CD8-positive, alpha-beta memory T cell (primary cell): Measurements from ENCODE around the gene C3orf20. TPM values are rescaled to one million over a fixed set of nuclear protein-coding genes. Genes with fewer than 3 reads are reported as not detected.

Experiments used
- CTCF ChIA-PET: fragments of 350-600 bp; sonication (Branson Sonifier 250); formaldehyde crosslinking; loops from one replicate; lab custom pipeline; 2021; ENCODE audit warnings: antibody characterized with exemption; lab: Charles Lee
- POLR2A ChIA-PET: fragments of 350-600 bp; sonication (Branson Sonifier 250); formaldehyde crosslinking; loops from one replicate; lab custom pipeline; 2021; ENCODE audit warnings: antibody characterized with exemption; lab: Charles Lee
- DNase-seq, 5 donors: peaks; one replicate each; pipeline versions ENCODE4 v3.0.0 to v3.0.0-alpha.2; 2020 to 2022; ENCODE audit warnings: mixed read lengths in 1 of 5
- H3K27ac ChIP-seq: one replicate; pipeline ENCODE4 v1.7.0; 2013; ENCODE audit warnings: low read depth, mild to moderate bottlenecking, low read length, moderate library complexity
- H3K27me3 ChIP-seq: 2 replicates; pipeline ENCODE4 v1.7.0; 2013; ENCODE audit warnings: low read length, mild to moderate bottlenecking; ENCODE audit not compliant: insufficient read depth, poor library complexity, severe bottlenecking
- H3K36me3 ChIP-seq: 2 replicates; pipeline ENCODE4 v1.7.0; 2013; ENCODE audit warnings: mild to moderate bottlenecking, low read length, moderate library complexity; ENCODE audit not compliant: insufficient read depth
- H3K4me1 ChIP-seq: 2 replicates; pipeline ENCODE4 v1.7.0; 2013; ENCODE audit warnings: mild to moderate bottlenecking, low read length, moderate library complexity; ENCODE audit not compliant: insufficient read depth
- H3K4me3 ChIP-seq: 2 replicates; pipeline ENCODE4 v1.7.0; 2013; ENCODE audit warnings: mild to moderate bottlenecking, low read length
- H3K9me3 ChIP-seq: 2 replicates; pipeline ENCODE4 v1.7.0; 2013; ENCODE audit warnings: mild to moderate bottlenecking, low read length
- H3K27ac Mint-ChIP-seq, 8 donors: one replicate each; pipeline ENCODE4 v1.8.0; 2020 to 2021; ENCODE audit warnings: mixed read lengths in 8 of 8, mild to moderate bottlenecking in 6 of 8, inconsistent platforms in 3 of 8, moderate library complexity in 3 of 8
- H3K27me3 Mint-ChIP-seq, 2 donors: one replicate each; pipeline ENCODE4 v1.8.0; 2020 to 2021; ENCODE audit warnings: mixed read lengths in 2 of 2, mild to moderate bottlenecking in 1 of 2, moderate library complexity in 1 of 2
- H3K36me3 Mint-ChIP-seq, 3 donors: one replicate each; pipeline ENCODE4 v1.8.0; 2020 to 2021; ENCODE audit warnings: mixed read lengths in 3 of 3, inconsistent platforms in 1 of 3, mild to moderate bottlenecking in 1 of 3
- H3K4me1 Mint-ChIP-seq, 3 donors: one replicate each; pipeline ENCODE4 v1.8.0; 2020 to 2021; ENCODE audit warnings: mixed read lengths in 3 of 3, inconsistent platforms in 1 of 3, mild to moderate bottlenecking in 1 of 3
- H3K4me3 Mint-ChIP-seq, 7 donors: one replicate each; pipeline ENCODE4 v1.8.0; 2020 to 2021; ENCODE audit warnings: mixed read lengths in 7 of 7, mild to moderate bottlenecking in 6 of 7, moderate library complexity in 4 of 7, inconsistent platforms in 2 of 7
- H3K9me3 Mint-ChIP-seq, 5 donors: one replicate each; pipeline ENCODE4 v1.8.0; 2020 to 2022; ENCODE audit warnings: mixed read lengths in 5 of 5, mild to moderate bottlenecking in 3 of 5, moderate library complexity in 2 of 5, inconsistent platforms in 1 of 5
- polyA plus RNA-seq: library from polyadenylated mRNA; unstranded; fragments of 300-500 nt; fragmentation: Illumina TruSeq; gene quantifications from one replicate; pipeline ENCODE4 v1.2.3, GENCODE V29; 2021
- total RNA-seq, 2 experiments: library from RNA; stranded (reverse); gene quantifications; one replicate each; pipeline ENCODE4 v1.2.3, GENCODE V29; 2021

The C3orf20 gene
- total and polyA plus RNA-seq, 3 experiments from 2014 or later = 0.07 to 0.18 TPM; not detected in 1

- no peak overlapping the region for H3K4me3 Mint-ChIP-seq
- Histone ChIP-seq H3K36me3 (no peaks in the 10 kb centered on the region), H3K4me3 (no peak overlapping the region), H3K27me3 (no peaks in the 10 kb centered on the region), H3K4me1 (no peaks in the 10 kb centered on the region), H3K27ac (no peak overlapping the region), H3K9me3 (no peaks in the 10 kb centered on the region)
- no peaks in the 10 kb centered on the region for H3K9me3 Mint-ChIP-seq
- H3K27ac Mint-ChIP-seq = no peak overlapping the region
- DNase-seq = no peak
- no peaks in the 10 kb centered on the region for H3K4me1 Mint-ChIP-seq
- ChIA-PET POLR2A (no interaction called here), CTCF (interaction anchor here (0.8 kb wide), 1 partner anchor 16 kb away, joined by 3 read pairs; no protein-coding TSS in a partner anchor)
- peaks cover 1 to 16% (median 14%) of the 10 kb centered on the region in 3 donors for H3K36me3 Mint-ChIP-seq
- peaks cover 0 to 17% of the 10 kb centered on the region in 2 donors for H3K27me3 Mint-ChIP-seq
Observed at GRCh38 chr3:14725013-14725412, 50.1 kb downstream of the C3orf20 start.

- H3K4me1 ChIP-seq = no peaks in the 10 kb centered on the region
- Mint-ChIP-seq H3K9me3 (no peaks in the 10 kb centered on the region), H3K4me3 (no peak overlapping the region), H3K27ac (no peak overlapping the region), H3K27me3 (peaks cover 0 to 9% of the 10 kb centered on the region in 2 donors), H3K36me3 (peaks cover 1 to 10% (median 7%) of the 10 kb centered on the region in 3 donors), H3K4me1 (no peaks in the 10 kb centered on the region)
- no peak for DNase-seq
- H3K27ac ChIP-seq = no peak overlapping the region
- H3K4me3 ChIP-seq = no peak overlapping the region
- ChIA-PET CTCF (interaction anchor here (0.8 kb wide), 1 partner anchor 16 kb away, joined by 3 read pairs; no protein-coding TSS in a partner anchor), POLR2A (no interaction called here)
- no peaks in the 10 kb centered on the region for H3K27me3 ChIP-seq
- no peaks in the 10 kb centered on the region for H3K36me3 ChIP-seq
- no peaks in the 10 kb centered on the region for H3K9me3 ChIP-seq
Observed at GRCh38 chr3:14725564-14726440, 50.9 kb downstream of the C3orf20 start.

- H3K9me3 ChIP-seq = no peaks in the 10 kb centered on the region
- no peak overlapping the region for H3K27ac ChIP-seq
- no peak overlapping the region for H3K4me3 Mint-ChIP-seq
- H3K36me3 Mint-ChIP-seq = peaks cover 1 to 10% (median 7%) of the 10 kb centered on the region in 3 donors
- H3K4me3 ChIP-seq = no peak overlapping the region
- no peaks in the 10 kb centered on the region for H3K4me1 Mint-ChIP-seq
- no peaks in the 10 kb centered on the region for H3K27me3 ChIP-seq
- ChIA-PET POLR2A (no interaction called here), CTCF (no interaction called here)
- no peaks in the 10 kb centered on the region for H3K36me3 ChIP-seq
- no peaks in the 10 kb centered on the region for H3K4me1 ChIP-seq
- DNase-seq = no peak
- peaks cover 0 to 5% of the 10 kb centered on the region in 2 donors for H3K27me3 Mint-ChIP-seq
- H3K9me3 Mint-ChIP-seq = no peaks in the 10 kb centered on the region
- no peak overlapping the region for H3K27ac Mint-ChIP-seq
Observed at GRCh38 chr3:14726441-14726780, 51.5 kb downstream of the C3orf20 start.

- no peaks in the 10 kb centered on the region for H3K9me3 ChIP-seq
- no peak overlapping the region for H3K27ac ChIP-seq
- H3K9me3 Mint-ChIP-seq = no peaks in the 10 kb centered on the region
- no peaks in the 10 kb centered on the region for H3K27me3 Mint-ChIP-seq
- no peak overlapping the region for H3K4me3 Mint-ChIP-seq
- H3K27me3 ChIP-seq = no peaks in the 10 kb centered on the region
- peaks cover 0 to 2% (median 0%) of the 10 kb centered on the region in 3 donors for H3K36me3 Mint-ChIP-seq
- H3K36me3 ChIP-seq = no peaks in the 10 kb centered on the region
- no peak for DNase-seq
- H3K4me1 Mint-ChIP-seq = no peaks in the 10 kb centered on the region
- CTCF ChIA-PET = no interaction called here
- H3K4me3 ChIP-seq = no peak overlapping the region
- H3K27ac Mint-ChIP-seq = no peak overlapping the region
- POLR2A ChIA-PET = no interaction called here
- no peaks in the 10 kb centered on the region for H3K4me1 ChIP-seq
Observed at GRCh38 chr3:14728113-14728512, 53.2 kb downstream of the C3orf20 start.

GRCh38 chr3:14730703-14731382 is 55.9 kb downstream of the C3orf20 start:
- Mint-ChIP-seq H3K27ac (no peak overlapping the region), H3K9me3 (no peaks in the 10 kb centered on the region), H3K36me3 (no peaks in the 10 kb centered on the region), H3K4me3 (no peak overlapping the region), H3K27me3 (no peaks in the 10 kb centered on the region), H3K4me1 (no peaks in the 10 kb centered on the region)
- no peaks in the 10 kb centered on the region for H3K4me1 ChIP-seq
- H3K9me3 ChIP-seq = no peaks in the 10 kb centered on the region
- H3K27me3 ChIP-seq = no peaks in the 10 kb centered on the region
- H3K36me3 ChIP-seq = no peaks in the 10 kb centered on the region
- ChIA-PET CTCF (no interaction called here), POLR2A (no interaction called here)
- H3K4me3 ChIP-seq = no peak overlapping the region
- H3K27ac ChIP-seq = no peak overlapping the region
- DNase-seq = no peak

- ChIA-PET POLR2A (no interaction called here), CTCF (interaction anchor here (1.5 kb wide), 1 partner anchor 16 kb away, joined by 3 read pairs; no protein-coding TSS in a partner anchor)
Observed at GRCh38 chr3:14740983-14741382, 66.0 kb downstream of the C3orf20 start.

GRCh38 chr3:14741510-14741909 is 66.6 kb downstream of the C3orf20 start:
- H3K27ac ChIP-seq = no peak overlapping the region
- DNase-seq = no peak
- no peaks in the 10 kb centered on the region for H3K36me3 ChIP-seq
- peaks cover 17 to 63% of the 10 kb centered on the region in 2 donors for H3K27me3 Mint-ChIP-seq
- no peaks in the 10 kb centered on the region for H3K27me3 ChIP-seq
- H3K36me3 Mint-ChIP-seq = peaks cover 0 to 16% (median 3%) of the 10 kb centered on the region in 3 donors
- no peaks in the 10 kb centered on the region for H3K4me1 ChIP-seq
- H3K4me3 ChIP-seq = no peak overlapping the region
- no peaks in the 10 kb centered on the region for H3K4me1 Mint-ChIP-seq
- ChIA-PET POLR2A (no interaction called here), CTCF (interaction anchor here (1.5 kb wide), 1 partner anchor 17 kb away, joined by 3 read pairs; no protein-coding TSS in a partner anchor)
- no peak overlapping the region for H3K27ac Mint-ChIP-seq
- peaks cover 0 to 8% (median 6%) of the 10 kb centered on the region in 5 donors for H3K9me3 Mint-ChIP-seq
- no peaks in the 10 kb centered on the region for H3K9me3 ChIP-seq
- no peak overlapping the region for H3K4me3 Mint-ChIP-seq

More at GRCh38 chr3:14740983-14741382, 66.0 kb downstream of the C3orf20 start:
- H3K4me1 Mint-ChIP-seq = no peaks in the 10 kb centered on the region
- no peak overlapping the region for H3K4me3 ChIP-seq
- H3K4me1 ChIP-seq = no peaks in the 10 kb centered on the region
- H3K27me3 Mint-ChIP-seq = peaks cover 17 to 60% of the 10 kb centered on the region in 2 donors
- no peaks in the 10 kb centered on the region for H3K9me3 ChIP-seq
- peaks cover 0 to 16% (median 3%) of the 10 kb centered on the region in 3 donors for H3K36me3 Mint-ChIP-seq
- H3K27ac Mint-ChIP-seq = no peak overlapping the region
- no peak overlapping the region for H3K27ac ChIP-seq
- H3K36me3 ChIP-seq = no peaks in the 10 kb centered on the region
- DNase-seq = no peak
- no peak overlapping the region for H3K4me3 Mint-ChIP-seq
- no peaks in the 10 kb centered on the region for H3K27me3 ChIP-seq
- peaks cover 0 to 8% (median 6%) of the 10 kb centered on the region in 5 donors for H3K9me3 Mint-ChIP-seq

GRCh38 chr3:14744556-14744955 is 69.6 kb downstream of the C3orf20 start:
- H3K27me3 ChIP-seq = no peaks in the 10 kb centered on the region
- ChIA-PET POLR2A (no interaction called here), CTCF (no interaction called here)
- Mint-ChIP-seq H3K27ac (no peak overlapping the region), H3K4me3 (no peak overlapping the region), H3K27me3 (peaks cover 18 to 70% of the 10 kb centered on the region in 2 donors), H3K4me1 (no peaks in the 10 kb centered on the region), H3K36me3 (peaks cover 0 to 12% (median 2%) of the 10 kb centered on the region in 3 donors), H3K9me3 (peaks cover under 1 to 8% (median 6%) of the 10 kb centered on the region in 5 donors)
- no peak overlapping the region for H3K4me3 ChIP-seq
- no peak overlapping the region for H3K27ac ChIP-seq
- H3K4me1 ChIP-seq = no peaks in the 10 kb centered on the region
- no peak for DNase-seq
- no peaks in the 10 kb centered on the region for H3K36me3 ChIP-seq
- no peaks in the 10 kb centered on the region for H3K9me3 ChIP-seq
